GM10266 (cell line): Measurements from ENCODE around the gene EIF2S2.

Experiments used
- DNase-seq: peaks from one replicate; pipeline ENCODE4 v3.0.0; 2012; ENCODE audit errors: extremely low spot score
- CTCF ChIP-seq: IDR thresholded peaks from 2 replicates; pipeline ENCODE4 v1.5.1; 2012; ENCODE audit warnings: mild to moderate bottlenecking, low read depth; ENCODE audit not compliant: control insufficient read depth, insufficient read depth; ENCODE audit errors: missing control alignments

The EIF2S2 gene

GRCh38 chr20:34066476-34067090 is 45.5 kb downstream of the EIF2S2 start:
- no peak for TF ChIP-seq CTCF
- DNase-seq: no peak

- no peak for TF ChIP-seq CTCF
- no peak for DNase-seq
These were observed 46.8 kb downstream of the EIF2S2 start for GRCh38 chr20:34065260-34065659.

GRCh38 chr20:34064286-34064685 is 47.8 kb downstream of the EIF2S2 start:
- no peak for TF ChIP-seq CTCF
- DNase-seq: no peak

GRCh38 chr20:34062570-34063482 is 49.2 kb downstream of the EIF2S2 start:
- no peak for TF ChIP-seq CTCF
- DNase-seq: no peak

- no peak for DNase-seq
- no peak for TF ChIP-seq CTCF
These were observed 50.3 kb downstream of the EIF2S2 start for GRCh38 chr20:34061695-34062094.

- TF ChIP-seq CTCF: no peak
- DNase-seq: no peak
These were observed 51.1 kb downstream of the EIF2S2 start for GRCh38 chr20:34060970-34061369.

GRCh38 chr20:34058831-34059230 is 53.2 kb downstream of the EIF2S2 start:
- no peak for TF ChIP-seq CTCF
- no peak for DNase-seq
